Endothelial cell of umbilical vein (primary cell): ENCODE measurements around the gene JAG2. TPM values are rescaled to one million over a fixed set of nuclear protein-coding genes. Genes with fewer than 3 reads are reported as not detected.

ENCODE experiments used
- BruUV-seq: library from RNA; stranded (reverse); fragments of 400-500 nt; replicated peaks from 2 replicates; lab custom pipeline; 2021; lab: Mats Ljungman, UMichigan
- CTCF ChIA-PET: fragments of 300-600, 350-600 bp; sonication (Branson Sonifier 250); formaldehyde crosslinking; loops from one replicate; lab custom pipeline; 2021; ENCODE audit warnings: antibody characterized with exemption, inconsistent platforms; lab: Charles Lee
- POLR2A ChIA-PET: fragments of 300-600, 350-600 bp; sonication (Branson Sonifier 250); formaldehyde crosslinking; loops from one replicate; lab custom pipeline; 2021; ENCODE audit warnings: antibody characterized with exemption, inconsistent platforms; lab: Charles Lee
- DNase-seq: peaks from one replicate; pipeline ENCODE4 v3.0.0-alpha.2; 2011; ENCODE audit warnings: low read depth, low spot score
- FAIRE-seq: peaks from 2 replicates; lab custom pipeline; 2011; peaks lifted over from hg19 to GRCh38; lab: Jason Lieb, UNC
- H2AFZ ChIP-seq: 2 replicates; pipeline ENCODE4 v1.6.0; 2012; ENCODE audit warnings: low read depth, low read length, control low read depth, inconsistent platforms
- H3K27ac ChIP-seq: 2 replicates; pipeline ENCODE4 v1.5.1; 2011; ENCODE audit warnings: low read depth, mild to moderate bottlenecking, control low read depth, low read length, moderate library complexity; ENCODE audit not compliant: insufficient read depth
- H3K27me3 ChIP-seq, 2 experiments: 2 replicates each; pipeline versions ENCODE4 v1.6.0 to v1.6.1; 2011; ENCODE audit warnings: low read length in 2 of 2, mixed read lengths in 1 of 2; ENCODE audit not compliant: control insufficient read depth in 2 of 2, insufficient read depth in 2 of 2
- H3K36me3 ChIP-seq, 2 experiments: 2 replicates in 1 of 2; 3 replicates in 1 of 2; pipeline ENCODE4 v1.5.1; 2011; ENCODE audit warnings: low read length in 2 of 2, mild to moderate bottlenecking in 1 of 2, moderate library complexity in 1 of 2; ENCODE audit not compliant: control insufficient read depth in 2 of 2, insufficient read depth in 2 of 2; ENCODE audit errors: extremely low read depth in 1 of 2
- H3K4me1 ChIP-seq: 3 replicates; pipeline ENCODE4 v1.5.1; 2011; ENCODE audit warnings: mild to moderate bottlenecking, low read length; ENCODE audit not compliant: control insufficient read depth, insufficient read depth; ENCODE audit errors: extremely low read depth
- H3K4me2 ChIP-seq: 2 replicates; pipeline ENCODE4 v1.6.1; 2011; ENCODE audit warnings: low read length, control low read depth, mixed read lengths; ENCODE audit not compliant: insufficient read depth
- H3K4me3 ChIP-seq, 3 experiments: fragments of 200-600 bp in 1 of 3; sonication (generic), shearing (Covaris generic) in 1 of 3; replicated peaks in 1 of 3; 2 replicates each; pipeline ENCODE4 v1.5.1; 2011 to 2016; ENCODE audit warnings: control low read depth in 3 of 3, low read length in 3 of 3, mild to moderate bottlenecking in 2 of 3, inconsistent platforms in 1 of 3, low read depth in 1 of 3, moderate library complexity in 1 of 3; ENCODE audit not compliant: insufficient read depth in 1 of 3
- H3K79me2 ChIP-seq: 2 replicates; pipeline ENCODE4 v1.6.0; 2012; ENCODE audit warnings: low read length, inconsistent platforms; ENCODE audit not compliant: control insufficient read depth, insufficient read depth
- H3K9ac ChIP-seq: replicated peaks from 2 replicates; pipeline ENCODE3; 2011; ENCODE audit warnings: low read length, control low read depth; ENCODE audit not compliant: insufficient read depth; ENCODE audit errors: extremely low read depth
- H3K9me1 ChIP-seq: replicated peaks from 3 replicates; pipeline ENCODE4 v1.6.0; 2011; ENCODE audit warnings: mild to moderate bottlenecking, low read length; ENCODE audit not compliant: control insufficient read depth, insufficient read depth; ENCODE audit errors: extremely low read depth
- H3K9me3 ChIP-seq: replicated peaks from 2 replicates; pipeline ENCODE4 v1.5.1; 2012; ENCODE audit warnings: low read length, inconsistent platforms; ENCODE audit not compliant: control insufficient read depth, insufficient read depth
- H4K20me1 ChIP-seq: replicated peaks from 2 replicates; pipeline ENCODE3; 2011; ENCODE audit warnings: mild to moderate bottlenecking, low read length; ENCODE audit not compliant: control insufficient read depth, insufficient read depth; ENCODE audit errors: extremely low read depth
- EZH2 ChIP-seq: IDR thresholded peaks from 2 replicates; pipeline ENCODE4 v1.6.1; 2012; ENCODE audit warnings: borderline replicate concordance, low read depth, mild to moderate bottlenecking, moderate library complexity, low read length, inconsistent platforms; ENCODE audit not compliant: severe bottlenecking
- FOS ChIP-seq: IDR thresholded peaks from 2 replicates; pipeline ENCODE4 v1.6.1; 2011; ENCODE audit warnings: mild to moderate bottlenecking, low read length, moderate library complexity, borderline replicate concordance; ENCODE audit not compliant: insufficient read depth
- GATA2 ChIP-seq: IDR thresholded peaks from 2 replicates; pipeline ENCODE4 v1.7.0; 2011; ENCODE audit warnings: low read depth, mild to moderate bottlenecking, moderate library complexity, mixed read lengths, low read length; ENCODE audit not compliant: insufficient read length, insufficient read depth
- MYC ChIP-seq: IDR thresholded peaks from one replicate; pipeline ENCODE4 v1.6.1; 2011; ENCODE audit warnings: mild to moderate bottlenecking, low read depth, low read length
- POLR2A ChIP-seq: IDR thresholded peaks from 2 replicates; pipeline ENCODE4 v1.6.1; 2012; ENCODE audit warnings: low read depth, mild to moderate bottlenecking, control low read depth, low read length
- dilution Hi-C: fragments of 300-500 bp; cut with MboI; formaldehyde crosslinking; loops from one replicate; pipeline ENCODE4 v1.15.0; 2019; ENCODE audit warnings: low sequenced_read_pairs; ENCODE audit not compliant: extremely low pct_ligation_motif_present
- intact Hi-C: fragments of 100-400 bp; cut with micrococcal nuclease; formaldehyde crosslinking; loops from one replicate; pipeline ENCODE4 v1.10.0; 2022
- polyA plus RNA-seq, 4 experiments: library from polyadenylated mRNA; depleted of rRNA in 3 of 4; stranded (reverse) in 3 of 4; unstranded in 1 of 4; fragments of >200 nt; gene quantifications; 2 replicates each; pipeline versions ENCODE4 v1.2.1 to v1.2.3, GENCODE V29; 2011 to 2012; ENCODE audit warnings: missing spikeins in 1 of 4
- total RNA-seq: library from RNA; stranded (reverse); gene quantifications from 2 replicates; pipeline ENCODE4 v1.2.3, GENCODE V29; 2021
- TF ChIP-seq, protein P1 (sequence below), 2 donors: IDR thresholded peaks; 1 replicate in 1 of 2; 2 replicates in 1 of 2; pipeline ENCODE4 v1.5.1; 2011; ENCODE audit warnings: low read length in 2 of 2, mild to moderate bottlenecking in 2 of 2, moderate library complexity in 2 of 2, control low read depth in 1 of 2, inconsistent platforms in 1 of 2, low read depth in 1 of 2; ENCODE audit not compliant: insufficient read depth in 1 of 2; ENCODE audit errors: extremely low read depth in 1 of 2
- TF ChIP-seq, protein P2 (sequence below): IDR thresholded peaks from 2 replicates; pipeline ENCODE4 v1.6.1; 2011; ENCODE audit not compliant: insufficient read depth, insufficient read length

JAG2 gene
- total and polyA plus RNA-seq, 2 donors (not counting 3 experiments of a cell fraction or from before 2014, with no cell fraction given) = 105 to 128 TPM

DNA sequence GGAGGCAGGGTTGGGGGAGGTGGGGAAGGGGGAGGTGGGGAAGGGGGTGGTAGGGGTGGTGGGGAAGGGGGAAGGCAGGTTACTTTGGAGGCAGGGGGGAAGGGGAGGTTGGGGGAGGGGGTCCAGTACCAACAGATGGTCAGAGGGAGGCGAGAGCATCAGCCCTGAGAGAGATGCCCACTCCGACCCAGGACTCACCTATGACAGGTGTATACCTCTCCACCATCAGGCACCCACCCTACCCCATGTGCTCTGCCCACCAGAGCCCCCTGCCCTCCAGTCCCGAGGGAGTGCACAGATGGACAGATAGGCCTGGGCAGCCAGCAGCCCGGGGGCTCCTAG, 18.6 kb downstream of the JAG2 start:
- H3K4me2 ChIP-seq = no peak overlapping the region
- POLR2A ChIA-PET = no interaction called here
- H3K9me1 ChIP-seq = no peaks in the 10 kb centered on the region
- H3K9ac ChIP-seq = no peak overlapping the region
- dilution Hi-C loops (no loop called here), intact Hi-C loops (no loop called here)
- peaks cover 9 to 53% of the 10 kb centered on the region in 2 experiments for H3K36me3 ChIP-seq
- BruUV-seq = no TSS peak
- FAIRE-seq (no peak), DNase-seq (no peak)
- H4K20me1 ChIP-seq = no peaks in the 10 kb centered on the region
- no peaks in the 10 kb centered on the region for H3K9me3 ChIP-seq
- no peaks in the 10 kb centered on the region for H3K4me1 ChIP-seq
- no peak overlapping the region for H3K27ac ChIP-seq
- CTCF ChIA-PET = no interaction called here
- H3K79me2 ChIP-seq = no peaks in the 10 kb centered on the region
- H3K4me3 ChIP-seq = no peak overlapping the region
- H2AFZ ChIP-seq = no peak overlapping the region
- no peaks in the 10 kb centered on the region for H3K27me3 ChIP-seq
- TF ChIP-seq, protein P1, sequence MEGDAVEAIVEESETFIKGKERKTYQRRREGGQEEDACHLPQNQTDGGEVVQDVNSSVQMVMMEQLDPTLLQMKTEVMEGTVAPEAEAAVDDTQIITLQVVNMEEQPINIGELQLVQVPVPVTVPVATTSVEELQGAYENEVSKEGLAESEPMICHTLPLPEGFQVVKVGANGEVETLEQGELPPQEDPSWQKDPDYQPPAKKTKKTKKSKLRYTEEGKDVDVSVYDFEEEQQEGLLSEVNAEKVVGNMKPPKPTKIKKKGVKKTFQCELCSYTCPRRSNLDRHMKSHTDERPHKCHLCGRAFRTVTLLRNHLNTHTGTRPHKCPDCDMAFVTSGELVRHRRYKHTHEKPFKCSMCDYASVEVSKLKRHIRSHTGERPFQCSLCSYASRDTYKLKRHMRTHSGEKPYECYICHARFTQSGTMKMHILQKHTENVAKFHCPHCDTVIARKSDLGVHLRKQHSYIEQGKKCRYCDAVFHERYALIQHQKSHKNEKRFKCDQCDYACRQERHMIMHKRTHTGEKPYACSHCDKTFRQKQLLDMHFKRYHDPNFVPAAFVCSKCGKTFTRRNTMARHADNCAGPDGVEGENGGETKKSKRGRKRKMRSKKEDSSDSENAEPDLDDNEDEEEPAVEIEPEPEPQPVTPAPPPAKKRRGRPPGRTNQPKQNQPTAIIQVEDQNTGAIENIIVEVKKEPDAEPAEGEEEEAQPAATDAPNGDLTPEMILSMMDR (IDR thresholded peaks at IDR 0.05; ENCODE audit: extremely low read depth in 1 of 2, insufficient read depth in 1 of 2, low read depth in 1 of 2, low read length in 2 of 2) = no peak
- TF ChIP-seq FOS = no peak
- TF ChIP-seq MYC = no peak
- TF ChIP-seq, protein P2, sequence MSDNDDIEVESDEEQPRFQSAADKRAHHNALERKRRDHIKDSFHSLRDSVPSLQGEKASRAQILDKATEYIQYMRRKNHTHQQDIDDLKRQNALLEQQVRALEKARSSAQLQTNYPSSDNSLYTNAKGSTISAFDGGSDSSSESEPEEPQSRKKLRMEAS = no peak
- no peak for TF ChIP-seq POLR2A
- TF ChIP-seq EZH2 = no peak
- TF ChIP-seq GATA2 = no peak
